Stimulated activated CD8-positive, alpha-beta memory T cell treated with anti-CD3 and anti-CD28 coated beads, Interleukin-4, amount 100 ng/mL, for 48 hours (primary cell): ENCODE results near the gene SLC25A36.
"Not testable (repeated sequence)": the region's sequence is repeated elsewhere in the genome, so short reads cannot be mapped to it uniquely, and the experiment has no call there.

Experiments used
- DNase-seq: peaks from one replicate; pipeline ENCODE4 v3.0.0-alpha.2; 2020

SLC25A36 gene

DNA sequence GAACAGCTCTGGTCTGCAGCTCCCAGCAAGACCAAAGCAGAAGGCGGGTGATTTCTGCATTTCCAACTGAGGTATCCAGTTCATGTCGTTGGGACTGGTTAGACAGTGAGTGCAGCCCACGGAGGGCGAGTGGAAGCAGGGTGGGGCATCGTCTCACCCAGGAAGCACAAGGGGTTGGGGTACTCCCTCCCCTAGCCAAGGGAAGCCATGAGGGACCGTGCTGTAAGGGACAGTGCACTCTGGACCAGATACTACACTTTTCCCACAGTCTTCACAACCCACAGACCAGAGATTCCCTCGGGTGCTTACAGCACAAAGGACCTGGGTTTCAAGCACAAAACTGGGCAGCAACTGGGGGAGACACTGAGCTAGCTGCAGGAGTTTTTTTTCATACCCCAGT, 8.5 kb upstream of the SLC25A36 start:
- no peak for DNase-seq

- DNase-seq, result no peak
Measured at GRCh38 chr3:140933552-140933951, 8.1 kb upstream of the SLC25A36 start.

DNA sequence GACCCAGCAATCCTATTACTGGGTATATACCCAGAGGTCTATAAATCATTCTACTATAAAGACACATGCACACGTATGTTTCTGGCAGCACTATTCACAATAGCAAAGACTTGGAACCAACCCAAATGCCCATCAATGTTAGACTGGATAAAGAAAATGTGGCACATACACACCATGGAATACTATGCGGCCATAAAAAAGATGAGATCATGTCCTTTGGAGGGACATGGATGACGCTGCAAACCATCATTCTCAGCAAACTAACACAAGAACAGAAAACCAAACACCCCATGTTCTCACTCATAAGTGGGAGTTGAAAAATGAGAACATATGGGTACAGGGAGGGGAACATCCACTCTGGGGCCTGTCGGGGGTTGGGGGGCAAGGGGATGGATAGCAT, 2.3 kb upstream of the SLC25A36 start:
- DNase-seq, result not testable (repeated sequence)

DNA sequence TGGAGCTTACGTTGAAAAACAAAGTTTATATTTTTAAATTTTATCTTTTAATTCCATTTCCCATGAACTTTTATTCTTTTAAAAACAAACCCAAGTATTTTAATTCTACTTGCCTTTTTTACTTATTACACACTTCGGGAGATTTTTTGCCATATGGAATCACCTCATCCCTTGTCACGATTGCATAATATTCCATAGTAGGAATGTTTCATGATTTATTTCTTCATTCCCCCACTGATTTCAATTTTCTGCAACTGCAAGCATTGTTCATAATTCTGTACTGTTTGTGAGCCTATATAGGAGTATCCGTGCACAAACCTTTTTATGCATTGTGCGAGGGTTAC, 574 bp upstream of the SLC25A36 start:
- DNase-seq, result no peak

DNA sequence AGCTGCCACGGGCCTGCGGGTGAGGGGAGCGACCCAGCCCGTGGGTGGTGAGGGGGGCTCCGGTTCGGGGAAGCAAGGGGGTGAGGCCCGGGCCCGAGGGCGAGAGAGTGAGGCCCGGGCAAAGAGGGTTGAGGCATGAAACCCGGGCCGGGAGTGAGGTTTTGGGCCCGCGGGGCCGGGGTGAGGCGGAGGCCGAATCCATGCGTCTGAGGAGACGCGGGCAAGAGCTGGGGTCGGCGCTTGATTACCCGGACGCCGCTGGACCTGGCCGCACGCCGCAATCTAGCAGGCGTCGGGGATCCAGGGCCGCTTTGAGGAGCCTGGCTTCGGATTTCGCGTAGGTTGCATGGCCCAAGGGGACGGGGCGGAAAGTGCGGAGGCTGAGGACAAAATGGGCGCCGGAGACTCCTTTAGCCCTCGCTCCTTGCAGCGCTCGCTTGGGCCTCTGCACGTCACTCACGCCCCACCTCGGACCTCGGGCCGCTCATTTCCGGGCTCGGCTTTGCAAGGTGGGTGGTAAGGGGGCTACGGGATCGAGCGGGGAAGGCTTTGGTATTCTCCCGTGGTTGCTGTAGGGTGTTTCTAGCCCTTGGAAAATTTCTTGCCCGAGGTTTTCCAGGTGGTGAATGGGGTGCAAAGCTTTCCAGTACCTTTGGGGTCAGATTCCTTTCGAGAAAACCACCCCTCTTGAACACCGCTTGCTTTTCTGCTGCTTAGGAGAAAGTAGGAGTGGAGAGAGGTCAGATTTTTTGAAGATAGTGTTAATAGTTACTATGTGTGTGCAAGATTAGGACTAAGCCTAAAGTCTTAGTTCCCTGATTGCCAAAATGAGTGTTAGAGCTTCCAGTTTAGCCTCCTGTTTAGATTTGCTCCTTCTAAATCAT, 827 bp downstream of the SLC25A36 start:
- DNase-seq, result peak; percentile 64

DNA sequence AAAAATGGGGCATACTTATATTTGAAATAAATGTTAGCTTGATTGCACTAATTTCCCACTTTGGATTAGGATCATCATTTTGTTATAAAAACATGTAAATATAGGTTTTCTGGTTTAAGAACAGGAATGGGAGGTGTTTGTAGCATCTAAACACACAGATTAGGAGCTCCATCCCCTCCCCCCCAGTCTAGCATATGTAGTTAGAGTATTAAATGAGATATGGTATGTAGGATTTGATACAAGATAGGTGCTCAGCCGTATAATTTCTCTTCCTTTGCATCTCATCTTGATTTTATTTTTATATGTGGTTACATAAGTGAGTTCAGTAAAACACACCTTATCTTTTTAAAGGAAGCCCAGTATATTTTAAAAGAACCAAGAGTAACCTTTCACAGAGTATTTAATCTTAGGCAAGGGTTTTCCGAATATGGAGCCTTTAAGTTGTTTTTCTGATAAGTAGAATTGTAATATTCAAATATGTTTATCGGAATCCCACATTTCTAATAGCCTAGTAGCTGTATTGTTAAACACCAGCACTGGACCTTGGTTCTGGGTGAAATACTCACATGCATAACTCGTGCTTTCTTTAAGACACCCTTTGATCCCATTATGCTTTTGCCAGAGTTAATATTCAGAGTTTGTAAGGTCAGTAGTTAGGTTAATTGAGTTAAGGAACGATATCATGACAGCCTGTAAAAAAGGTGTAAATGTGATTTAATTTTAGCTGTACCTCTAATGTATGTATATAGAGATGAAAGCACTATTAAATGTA, 2.3 kb downstream of the SLC25A36 start:
- DNase-seq, result no peak

GRCh38 chr3:140948460-140949249, 7.0 kb downstream of the SLC25A36 start:
- DNase-seq, result no peak

DNA sequence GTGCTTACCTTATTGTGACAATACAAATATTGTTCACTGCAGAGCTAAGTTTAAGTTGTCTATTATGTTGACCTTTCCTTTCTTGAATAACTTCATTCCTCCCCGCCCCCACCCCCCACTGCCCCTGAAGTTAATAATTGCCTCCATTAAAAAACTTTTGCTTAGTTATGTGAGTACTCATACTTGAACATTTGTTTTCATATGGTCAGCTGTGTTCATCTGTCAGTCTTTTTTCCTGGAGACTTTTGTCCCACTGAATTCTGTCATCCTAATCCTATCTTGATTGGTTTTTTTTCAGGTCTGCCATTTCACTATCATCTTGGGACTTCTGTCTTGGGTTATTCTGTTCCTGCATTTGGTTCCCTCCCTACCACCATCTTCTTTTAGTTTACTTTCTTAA, 8.5 kb downstream of the SLC25A36 start:
- DNase-seq, result no peak

DNA sequence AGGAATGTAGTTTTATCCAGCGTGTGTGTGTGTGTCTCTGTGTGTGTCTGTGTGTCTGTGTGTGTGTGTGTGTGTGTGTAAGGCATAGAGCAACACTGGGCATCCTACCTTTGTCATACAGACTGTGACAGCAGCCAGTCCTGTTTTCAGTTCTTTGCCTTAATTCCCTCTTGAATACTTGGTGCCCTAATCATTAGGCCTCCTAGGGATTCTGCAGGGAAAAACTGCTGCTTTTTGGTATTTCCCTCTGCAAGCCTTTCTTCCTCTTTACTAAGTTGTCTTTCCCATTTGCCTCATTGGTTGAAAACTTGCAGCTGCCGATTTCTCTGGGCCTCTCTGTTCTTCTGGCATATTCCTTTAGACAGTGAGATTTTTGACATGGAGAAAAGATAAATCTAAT, 9.2 kb downstream of the SLC25A36 start:
- DNase-seq, result no peak

DNA sequence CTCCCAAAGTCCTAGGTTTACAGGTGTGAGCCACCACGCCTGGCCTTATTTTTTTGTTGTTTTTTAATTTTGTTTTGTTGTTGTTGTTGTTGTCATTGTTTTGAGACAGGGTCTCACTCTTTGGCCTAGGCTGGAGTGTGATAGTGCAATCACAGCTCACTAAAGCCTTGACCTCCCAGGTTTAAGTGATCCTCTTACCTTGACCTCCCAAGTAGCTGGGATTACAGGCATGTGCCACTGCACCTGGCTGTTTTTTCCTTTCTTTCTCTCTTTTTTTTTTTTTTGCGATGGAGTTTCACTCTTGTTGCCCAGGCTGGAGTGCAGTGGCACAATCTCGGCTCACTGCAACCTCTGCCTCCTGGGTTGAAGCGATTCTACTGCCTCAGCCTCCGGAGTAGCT, 10.1 kb downstream of the SLC25A36 start:
- DNase-seq, result not testable (repeated sequence)

GRCh38 chr3:140953028-140953960, 11.7 kb downstream of the SLC25A36 start:
- no peak for DNase-seq

DNA sequence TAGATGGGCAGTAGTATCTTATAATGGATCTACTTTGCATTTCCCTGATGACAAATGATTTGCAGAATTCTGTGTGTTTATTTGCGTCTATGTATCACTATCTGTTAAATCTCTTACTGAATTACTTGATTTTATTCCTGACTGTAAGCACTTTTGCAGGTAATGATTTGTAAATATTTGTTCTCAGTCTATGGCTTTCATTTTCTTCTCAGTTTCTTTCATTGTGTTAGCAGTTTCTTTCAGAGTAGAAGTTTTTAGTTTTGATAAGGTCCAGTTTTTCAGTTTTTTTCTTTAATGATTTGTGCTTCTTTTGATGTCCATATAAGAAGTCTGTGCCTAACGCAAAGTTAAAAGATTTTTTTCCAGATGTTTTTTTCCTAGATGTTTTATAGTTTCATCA, 12.9 kb downstream of the SLC25A36 start:
- no peak for DNase-seq

GRCh38 chr3:140955645-140956044, 14.0 kb downstream of the SLC25A36 start:
- DNase-seq, result no peak

DNA sequence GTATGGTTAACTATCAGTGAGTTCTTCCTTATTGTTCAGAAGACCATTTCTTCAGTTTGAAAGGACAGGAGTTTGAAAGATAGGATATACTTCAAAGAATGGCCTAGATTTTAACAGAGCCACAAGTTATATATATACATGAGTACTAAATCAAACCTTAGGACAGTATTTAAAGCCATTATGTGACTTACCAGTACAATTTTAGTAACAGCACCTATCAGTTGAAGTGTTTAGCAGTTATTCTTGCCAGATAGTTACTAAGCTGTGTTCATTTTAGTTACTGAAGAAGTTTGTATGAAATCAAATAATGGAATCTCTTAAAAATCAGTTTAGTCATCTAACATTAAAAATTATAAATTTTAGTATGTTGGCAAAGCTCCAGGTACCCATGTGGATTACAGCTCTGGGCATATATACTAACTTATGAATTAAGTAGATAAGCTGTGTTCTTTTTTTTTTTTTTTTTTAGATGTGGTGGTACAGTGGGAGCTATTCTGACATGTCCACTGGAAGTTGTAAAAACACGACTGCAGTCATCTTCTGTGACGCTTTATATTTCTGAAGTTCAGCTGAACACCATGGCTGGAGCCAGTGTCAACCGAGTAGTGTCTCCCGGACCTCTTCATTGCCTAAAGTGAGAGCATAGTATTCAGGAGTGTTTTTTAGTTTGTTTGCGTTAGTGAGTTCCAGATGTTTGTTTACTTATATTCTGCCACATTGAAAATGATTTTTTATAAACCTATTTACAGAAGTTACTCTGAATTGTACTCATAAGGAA, 14.6 kb downstream of the SLC25A36 start:
- no peak for DNase-seq

DNA sequence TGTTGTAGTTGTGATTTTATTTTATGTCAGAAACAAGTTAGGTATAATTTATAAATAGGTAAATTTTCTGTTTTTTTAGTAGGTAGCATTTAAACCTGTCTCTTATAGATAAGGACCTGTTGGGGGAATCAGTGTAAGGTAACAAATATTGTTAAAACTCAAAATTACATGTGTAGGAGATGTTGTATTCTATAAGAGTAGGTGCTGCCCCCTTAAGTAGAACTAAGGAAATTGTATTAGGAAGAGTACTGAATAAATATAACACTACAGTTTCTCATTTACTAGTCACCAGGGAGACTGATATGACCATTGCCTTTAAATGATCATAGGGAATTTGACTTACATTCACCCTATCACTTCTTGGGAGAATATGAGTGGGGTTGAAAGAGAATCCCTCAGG, 31.2 kb downstream of the SLC25A36 start:
- no peak for DNase-seq

- no peak for DNase-seq
Measured at GRCh38 chr3:140974900-140975299, 33.3 kb downstream of the SLC25A36 start.

- no peak for DNase-seq
Measured at GRCh38 chr3:140980663-140981062, 39.0 kb downstream of the SLC25A36 start.

DNA sequence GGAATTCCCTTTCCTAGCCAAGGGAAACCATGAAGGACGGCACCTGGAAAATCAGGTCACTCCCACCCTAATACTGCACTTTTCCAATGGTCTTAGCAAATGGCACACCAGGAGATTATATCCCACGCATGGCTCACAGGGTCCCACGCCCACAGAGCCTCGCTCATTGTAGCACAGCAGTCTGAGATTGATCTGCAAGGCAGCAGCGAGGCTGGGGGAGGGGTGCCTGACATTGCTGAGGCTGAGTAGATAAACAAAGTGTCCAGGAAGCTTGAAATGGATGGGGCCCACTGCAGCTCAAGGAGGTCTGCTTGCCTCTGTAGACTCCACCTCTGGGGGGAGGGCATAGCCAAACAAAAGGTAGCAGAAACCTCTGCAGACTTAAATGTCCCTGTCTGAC, 46.2 kb downstream of the SLC25A36 start:
- not testable (repeated sequence) for DNase-seq

- DNase-seq, result no peak
Measured at GRCh38 chr3:140994316-140994715, 52.7 kb downstream of the SLC25A36 start.

DNA sequence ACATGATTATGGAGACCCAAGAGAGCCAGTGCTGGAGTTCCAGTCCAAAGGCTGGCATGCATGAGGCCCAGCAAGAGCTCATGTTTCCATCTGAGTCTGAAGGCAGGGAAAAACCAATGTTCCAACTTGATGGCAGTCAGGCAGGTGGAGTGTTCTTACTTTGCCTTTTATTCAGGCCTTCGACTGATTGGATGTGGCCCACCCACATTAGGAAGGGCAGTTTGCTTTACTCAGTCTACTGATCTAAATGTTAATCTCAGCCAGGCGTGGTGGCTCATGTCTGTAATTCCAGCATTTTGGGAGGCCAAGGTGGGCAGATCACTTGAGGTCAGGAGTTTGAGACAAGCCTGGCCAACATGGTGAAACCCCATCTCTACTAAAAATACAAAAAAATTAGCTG, 53.2 kb downstream of the SLC25A36 start:
- not testable (repeated sequence) for DNase-seq

DNA sequence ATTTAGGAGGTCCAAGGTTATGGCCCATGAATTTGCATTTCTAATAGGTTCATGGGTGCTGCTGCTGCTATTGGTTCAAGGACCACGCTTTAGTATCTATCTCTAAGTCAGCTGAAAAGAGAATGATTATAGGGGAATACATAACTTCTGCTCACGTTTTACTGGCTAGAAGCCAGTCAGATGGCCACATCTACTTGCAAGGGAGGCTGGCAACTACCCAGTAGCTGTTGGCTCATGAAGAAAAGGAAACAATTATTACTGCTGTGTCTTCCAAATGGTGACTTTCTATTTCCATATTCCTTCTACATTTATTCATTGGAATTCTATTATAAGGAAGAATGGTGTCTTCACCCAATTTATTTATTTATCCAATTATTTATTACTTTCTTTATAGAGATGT, 54.2 kb downstream of the SLC25A36 start:
- DNase-seq, result no peak
